GM19395 (cell line): ENCODE measurements around the gene PLA2G4D.
"Not testable (repeated sequence)": the region's sequence is repeated elsewhere in the genome, so short reads cannot be mapped to it uniquely, and the experiment has no call there.

ENCODE experiments used
- ATAC-seq: cut with Tn5 transposase; IDR thresholded peaks from one replicate; pipeline ENCODE4 v1.9.1; 2021; ENCODE audit warnings: mild to moderate bottlenecking, moderate library complexity; ENCODE audit not compliant: unreplicated experiment

The PLA2G4D gene

DNA sequence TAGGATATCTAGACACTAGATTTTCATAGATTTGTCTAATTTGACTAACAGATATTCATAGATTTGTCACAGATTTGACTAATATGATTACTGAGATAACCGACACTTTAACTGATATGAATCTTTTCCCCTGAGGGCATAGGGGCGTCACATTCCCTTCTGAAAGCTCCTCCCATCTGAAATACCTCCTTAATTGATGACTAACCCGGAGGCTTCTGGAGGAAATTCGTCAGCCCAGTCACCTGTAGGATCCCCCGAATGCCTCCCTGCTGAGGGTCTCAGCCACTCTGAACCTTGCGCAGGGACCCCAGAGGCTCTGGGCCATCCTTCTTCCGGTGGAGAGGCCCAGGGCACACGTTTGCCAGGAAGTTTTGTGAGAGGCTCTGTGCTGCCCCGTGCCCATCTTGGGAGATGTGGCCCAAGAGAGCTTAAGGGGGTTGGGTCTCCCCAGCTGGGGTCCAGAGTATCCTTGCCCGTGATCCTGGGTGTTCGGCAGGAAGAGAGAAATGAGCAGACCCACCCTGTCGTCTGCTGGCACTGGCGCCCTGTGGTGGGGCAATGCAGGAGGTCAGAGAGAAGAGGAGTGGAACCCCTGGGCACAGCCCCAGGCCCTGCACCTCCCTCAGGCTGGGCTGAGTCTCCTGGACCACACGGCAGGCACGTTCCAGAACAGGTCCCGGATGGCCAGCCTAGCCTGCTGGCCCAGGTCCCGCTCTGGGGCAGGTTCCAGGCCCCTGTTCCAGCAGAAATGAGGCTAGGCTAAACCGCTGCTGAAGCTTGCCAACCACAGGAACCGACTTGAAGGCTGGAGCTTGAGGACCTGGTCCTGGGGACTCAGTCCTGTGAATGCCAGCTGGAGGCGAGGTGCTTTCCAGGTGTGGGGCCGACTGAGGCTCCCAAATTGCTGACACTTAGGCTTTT lies 1.7 kb downstream of the PLA2G4D start:
- ATAC-seq = no peak

DNA sequence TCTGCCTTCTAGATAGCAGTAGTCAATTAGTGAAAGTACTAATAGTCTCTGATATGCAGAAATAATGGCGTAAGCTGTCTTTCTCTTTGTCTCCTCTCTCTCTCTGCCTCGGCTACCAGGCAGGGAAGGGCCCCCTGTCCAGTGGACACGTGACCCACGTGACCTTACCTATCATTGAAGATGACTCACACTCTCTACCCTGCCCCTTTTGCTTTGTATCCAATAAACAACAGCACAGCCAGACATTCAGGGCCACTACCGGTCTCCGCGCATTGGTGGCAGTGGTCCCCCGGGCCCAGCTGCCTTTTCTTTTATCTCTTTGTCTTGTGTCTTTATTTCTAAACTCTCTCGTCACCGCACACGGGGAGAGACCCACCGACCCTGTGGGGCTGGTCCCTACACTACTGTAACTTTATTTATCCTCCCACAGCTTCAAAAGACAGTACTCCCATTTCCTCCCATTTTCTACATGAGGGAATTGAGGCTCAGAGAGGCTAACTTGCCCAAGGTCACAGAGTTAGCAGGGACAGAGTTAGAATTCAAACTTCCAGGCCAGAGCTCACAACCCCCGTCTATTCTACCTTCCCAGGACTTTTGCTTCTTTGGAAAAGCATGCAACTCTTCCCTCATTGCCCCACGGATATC lies 2.5 kb downstream of the PLA2G4D start:
- ATAC-seq = not testable (repeated sequence)

DNA sequence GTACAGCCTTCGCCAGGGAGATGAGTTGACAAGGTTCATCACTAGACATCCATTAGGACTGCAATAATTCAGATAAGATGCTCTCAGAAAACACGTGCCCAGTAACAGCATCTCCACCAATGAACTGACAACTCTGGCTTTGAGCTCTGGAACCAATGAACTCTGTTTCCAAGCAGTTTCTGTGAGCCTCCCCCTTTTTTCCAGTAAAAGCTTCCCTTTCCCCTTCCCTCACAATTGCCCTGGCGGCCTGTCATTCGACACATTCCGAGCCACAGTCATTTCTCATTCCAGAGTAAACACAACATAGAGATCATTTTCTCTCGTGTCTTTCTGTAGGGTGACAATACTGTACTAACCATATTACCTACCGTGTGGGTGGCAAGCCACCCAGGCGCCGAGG lies 3.6 kb downstream of the PLA2G4D start:
- no peak for ATAC-seq

DNA sequence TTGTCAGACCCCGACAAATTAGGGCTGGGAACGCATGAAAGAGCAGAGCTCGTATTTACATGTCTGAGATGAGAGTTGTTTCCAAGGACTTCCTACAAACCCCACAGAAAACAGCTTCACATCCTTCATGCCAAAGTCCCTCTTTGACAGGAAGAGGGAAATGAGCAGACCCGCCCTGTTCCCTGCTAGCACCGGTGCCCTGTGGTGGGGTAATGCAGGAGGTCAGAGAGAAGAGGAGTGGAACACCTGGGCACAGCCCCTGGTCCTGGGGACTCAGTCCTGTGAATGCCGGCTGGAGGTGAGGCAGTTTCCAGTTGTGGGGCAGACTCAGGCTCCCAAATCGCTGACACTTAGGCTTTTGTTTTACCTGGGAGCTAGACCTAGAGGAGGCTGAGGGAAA lies 4.0 kb downstream of the PLA2G4D start:
- no peak for ATAC-seq

DNA sequence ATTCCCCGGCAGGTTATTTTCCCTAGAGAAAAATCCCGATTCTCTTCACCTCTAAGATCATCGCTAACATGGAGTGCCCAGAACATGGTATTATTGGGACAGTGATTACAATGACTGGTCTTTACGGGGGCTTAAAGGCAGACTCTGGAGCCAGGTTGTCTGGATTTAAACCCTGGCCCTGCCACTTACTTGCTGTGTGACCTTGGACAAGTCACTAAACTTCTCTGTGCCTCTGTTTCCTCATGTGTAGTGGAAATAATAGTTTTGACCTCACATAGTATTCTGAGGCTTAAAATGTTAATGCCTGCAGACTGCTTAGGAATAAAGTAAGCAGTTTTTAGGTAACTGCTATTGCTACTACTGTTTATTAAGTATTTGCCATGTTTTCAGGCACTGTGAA lies 4.4 kb downstream of the PLA2G4D start:
- no peak for ATAC-seq

DNA sequence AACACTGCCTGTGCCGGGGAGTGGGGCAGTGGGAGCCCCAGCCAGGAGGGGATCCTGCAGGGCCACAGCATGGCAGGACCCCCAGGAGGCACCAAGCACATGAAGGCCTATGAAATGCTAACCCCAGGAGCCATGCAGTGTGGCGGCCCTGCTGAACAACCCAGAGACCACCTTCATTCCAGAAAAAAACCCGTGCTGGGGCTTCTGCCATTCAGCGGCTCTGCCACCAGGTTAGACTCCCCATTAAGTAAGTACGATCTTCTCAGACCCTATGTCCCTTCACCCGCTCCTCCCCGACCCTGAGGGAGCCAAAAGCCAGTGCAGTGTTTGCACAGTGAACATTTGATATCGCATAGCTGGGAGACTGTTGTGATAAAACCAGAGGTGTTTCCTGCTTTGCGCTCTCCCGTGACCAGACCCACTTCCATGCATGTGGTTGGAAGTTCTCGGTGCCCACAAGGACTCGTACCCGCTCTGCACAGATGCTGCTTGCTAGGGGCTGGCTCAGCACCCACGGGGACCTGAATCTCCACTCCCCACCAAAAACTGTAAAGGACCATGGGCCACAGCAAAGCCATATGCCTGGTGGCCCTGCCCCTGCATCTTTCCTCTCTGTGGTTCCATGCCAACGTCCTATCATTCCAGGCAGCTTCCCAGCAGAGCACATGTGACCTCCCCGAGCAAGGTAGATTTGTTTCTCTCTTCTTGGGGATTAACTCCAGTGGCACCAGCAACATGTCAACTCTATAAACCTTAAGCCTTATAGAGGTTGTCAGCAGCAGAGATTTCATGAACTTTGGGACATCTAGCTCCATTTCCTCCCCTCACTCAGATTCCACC lies 5.3 kb downstream of the PLA2G4D start:
- no peak for ATAC-seq

DNA sequence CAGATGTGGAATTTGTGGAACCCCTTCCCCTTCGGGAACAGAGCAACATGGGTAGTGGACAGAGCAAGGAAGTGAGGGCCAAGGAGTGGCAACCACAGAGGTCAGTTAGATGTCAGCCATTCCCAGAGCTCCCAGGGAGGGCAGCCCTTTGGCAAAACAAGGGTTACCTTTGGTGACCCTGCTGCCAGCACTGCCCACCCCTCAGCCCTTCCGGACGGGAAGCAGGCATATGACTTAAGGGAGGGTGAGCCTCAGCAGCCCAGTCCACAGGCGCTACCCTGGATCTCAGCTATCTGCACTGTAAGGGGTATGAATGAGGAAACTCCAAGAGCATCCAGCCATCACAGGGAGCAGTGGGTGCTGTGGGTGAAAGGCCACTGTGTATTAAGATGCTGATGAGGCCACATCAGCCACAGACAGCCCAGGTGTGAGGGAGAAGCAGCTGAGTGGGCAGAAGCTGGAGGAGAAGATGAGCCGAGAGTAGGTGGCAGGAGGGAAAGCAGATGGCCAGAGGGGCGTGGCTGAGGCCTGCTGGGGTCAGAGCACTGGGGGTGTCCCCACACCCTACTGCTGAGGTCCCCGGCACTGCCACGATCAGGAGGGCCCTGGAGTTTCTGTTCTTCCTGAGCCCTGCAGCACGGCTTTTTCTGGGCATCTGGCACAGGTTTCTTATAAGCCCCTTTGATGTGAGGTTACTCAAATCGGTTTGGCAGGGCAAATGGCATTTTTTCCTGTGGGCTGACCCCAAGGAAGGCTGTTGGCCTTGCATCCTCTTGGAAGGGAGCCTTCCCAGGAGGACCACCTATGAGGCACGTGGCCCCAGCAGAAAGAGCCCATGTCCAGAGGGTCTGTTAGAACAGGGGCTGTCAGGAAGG lies 6.2 kb downstream of the PLA2G4D start:
- ATAC-seq = no peak

DNA sequence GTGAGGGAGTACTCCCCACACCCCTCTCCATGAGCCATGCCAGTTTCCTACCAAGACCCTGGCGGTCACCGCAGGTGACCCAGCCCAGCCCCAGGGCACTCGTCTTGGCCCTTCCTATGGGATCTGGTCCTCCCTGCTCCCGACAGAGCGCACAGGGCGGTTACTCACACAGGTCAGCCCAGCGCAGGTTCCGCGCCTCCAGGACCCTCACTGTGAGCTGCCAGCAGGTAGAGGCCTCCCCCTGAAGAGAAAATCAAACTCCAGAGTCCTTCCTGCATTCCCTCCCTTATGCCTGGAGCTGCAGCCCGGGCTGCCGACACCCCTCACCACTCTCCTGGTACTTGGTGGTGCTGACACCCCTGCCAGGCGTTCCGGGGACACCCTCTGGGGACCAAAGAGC lies 6.9 kb downstream of the PLA2G4D start:
- ATAC-seq = no peak

DNA sequence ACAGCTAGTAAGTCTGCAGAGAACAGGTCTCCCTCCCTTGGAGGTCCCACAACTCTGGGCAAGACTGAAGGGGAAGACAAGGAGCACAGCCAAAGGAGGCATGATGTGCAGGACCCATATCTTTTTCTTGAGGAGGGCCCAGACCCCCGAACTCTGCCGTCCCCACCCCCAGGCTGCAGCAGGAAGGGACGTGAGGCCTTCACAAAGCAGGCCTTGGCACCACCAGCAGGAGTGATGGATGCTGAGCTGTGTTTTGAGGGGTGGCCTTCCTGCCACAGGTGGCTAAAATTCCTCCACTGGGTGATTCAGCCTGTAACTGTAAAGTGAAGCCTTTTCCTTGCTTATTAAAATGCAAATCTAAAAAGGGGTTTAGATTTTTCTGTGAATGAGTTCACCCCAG lies 8.6 kb downstream of the PLA2G4D start:
- ATAC-seq = no peak

DNA sequence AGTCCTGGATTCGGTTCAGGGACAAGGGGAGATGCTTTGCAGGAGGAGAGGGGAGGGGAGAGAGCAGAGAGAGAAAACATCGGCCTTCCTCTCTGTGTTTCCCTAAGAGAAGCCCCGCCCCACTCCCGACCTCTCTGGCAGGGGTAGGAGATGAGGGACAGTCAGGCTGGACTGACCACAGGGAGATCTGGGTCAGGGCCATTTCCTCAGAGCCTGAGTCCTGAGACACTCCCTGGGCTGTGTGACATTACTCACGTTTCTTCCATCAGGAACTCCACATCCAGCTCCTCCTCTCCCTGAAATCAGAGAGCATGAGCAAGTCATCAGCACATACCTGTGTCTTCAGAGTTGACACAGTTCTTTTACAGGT lies 9.1 kb downstream of the PLA2G4D start:
- ATAC-seq = no peak

DNA sequence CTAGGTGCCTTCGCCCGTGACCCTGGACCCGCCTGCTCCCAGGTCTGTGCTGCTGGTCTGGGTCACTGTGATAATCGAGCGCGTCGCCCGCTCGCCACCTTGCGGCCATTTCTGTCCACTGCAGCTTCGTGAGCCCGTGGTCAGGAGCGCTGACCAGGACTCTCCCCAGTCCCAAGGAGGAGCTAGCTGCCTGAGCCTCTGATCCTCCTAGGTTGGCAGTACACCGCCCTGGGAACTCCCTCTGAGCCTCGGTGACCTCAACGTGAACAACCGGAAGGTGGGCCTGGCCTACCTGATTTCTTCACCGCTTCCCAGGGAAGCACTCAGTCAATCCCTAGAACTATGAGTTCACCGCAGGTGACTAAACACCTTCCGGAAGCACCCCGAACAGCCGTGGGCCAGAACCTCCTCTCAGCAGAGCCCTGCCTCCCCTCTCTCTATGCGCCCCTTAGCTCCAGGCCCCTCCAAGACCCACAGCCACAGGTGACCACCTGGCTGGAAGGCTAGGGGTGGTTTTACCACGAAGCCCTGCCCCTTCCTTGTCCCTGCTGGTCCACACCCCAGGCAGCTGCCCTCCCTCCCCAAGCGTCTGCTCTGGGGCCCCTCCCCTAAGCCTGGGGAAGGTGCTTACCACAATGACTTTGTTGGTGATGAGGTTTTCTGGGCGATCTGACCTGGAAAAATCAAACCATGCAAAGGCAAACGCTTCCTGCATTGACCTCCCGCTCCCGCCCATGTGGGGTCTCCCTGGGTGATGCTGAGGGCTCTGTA lies 9.7 kb downstream of the PLA2G4D start:
- no peak for ATAC-seq

DNA sequence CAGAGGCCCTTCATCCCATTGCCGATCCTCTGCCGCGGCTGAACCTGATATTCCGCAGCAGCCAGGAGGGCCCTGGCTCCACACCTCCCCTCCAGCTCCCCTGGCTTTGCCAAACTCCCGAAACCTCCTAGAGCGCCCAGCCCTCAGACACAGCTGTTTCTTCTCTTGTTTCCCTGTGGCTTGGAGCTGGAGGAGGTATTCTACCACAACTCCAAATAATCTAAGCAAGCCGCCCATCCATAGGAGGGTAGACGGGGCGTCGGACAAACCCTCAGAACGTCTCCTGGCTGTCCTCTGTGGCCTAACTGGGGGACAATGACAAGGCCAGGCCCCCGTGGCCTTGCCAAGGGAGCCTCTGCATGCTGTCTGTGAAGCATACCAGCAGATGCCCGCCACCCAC lies 10.4 kb downstream of the PLA2G4D start:
- no peak for ATAC-seq

DNA sequence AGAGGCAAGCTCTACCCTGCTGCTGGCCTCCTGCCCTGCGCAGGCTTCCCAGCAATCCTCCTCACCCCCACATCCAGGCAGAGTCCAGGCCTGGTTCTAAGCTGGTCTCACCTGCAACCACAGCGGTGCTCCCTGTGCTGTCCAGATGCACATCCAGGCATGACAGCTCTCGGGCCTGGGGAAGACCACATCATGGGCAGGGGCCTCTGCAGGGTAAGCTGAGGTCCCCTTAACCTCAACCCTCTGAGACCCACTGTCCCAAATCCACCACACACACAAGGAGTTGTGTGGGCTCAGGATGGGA lies 10.8 kb downstream of the PLA2G4D start:
- no peak for ATAC-seq

DNA sequence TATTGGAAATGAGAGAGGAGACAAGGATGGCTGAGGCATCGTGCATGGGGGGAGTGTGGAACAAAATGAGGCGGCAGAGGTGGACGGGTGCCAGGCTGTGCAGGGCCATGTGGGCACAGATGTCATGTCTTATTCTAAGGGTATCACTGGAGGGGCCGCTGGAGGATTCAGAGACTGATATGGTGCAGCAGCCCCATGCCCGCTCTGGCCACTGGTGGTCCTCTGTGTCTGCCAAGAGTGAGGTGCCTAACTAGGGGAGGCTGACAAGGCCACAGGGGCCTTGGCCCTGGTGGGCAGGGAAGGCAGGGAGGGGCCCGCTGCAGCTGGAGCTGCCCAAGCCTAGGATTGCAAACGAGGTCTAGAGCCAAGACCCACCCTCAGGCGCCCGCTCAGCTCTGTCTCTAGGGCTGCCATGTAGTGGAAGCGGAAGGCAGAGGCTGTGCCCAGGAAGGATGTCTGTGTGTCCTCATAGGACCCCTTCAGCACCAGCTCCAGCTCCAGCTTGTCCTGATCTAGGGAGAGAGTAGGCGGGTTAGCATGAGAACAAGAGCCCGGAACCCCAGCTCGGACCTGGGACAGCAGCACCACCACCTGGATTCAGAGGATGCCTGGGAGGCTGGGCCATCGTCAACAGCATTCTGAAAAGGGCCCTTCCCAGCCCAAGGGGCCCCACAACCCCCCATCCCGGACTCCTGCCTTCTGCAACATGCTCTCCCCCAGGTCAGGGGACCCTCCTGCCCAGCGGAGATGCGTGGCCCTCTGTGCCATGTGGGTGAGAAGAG lies 11.3 kb downstream of the PLA2G4D start:
- ATAC-seq = no peak

DNA sequence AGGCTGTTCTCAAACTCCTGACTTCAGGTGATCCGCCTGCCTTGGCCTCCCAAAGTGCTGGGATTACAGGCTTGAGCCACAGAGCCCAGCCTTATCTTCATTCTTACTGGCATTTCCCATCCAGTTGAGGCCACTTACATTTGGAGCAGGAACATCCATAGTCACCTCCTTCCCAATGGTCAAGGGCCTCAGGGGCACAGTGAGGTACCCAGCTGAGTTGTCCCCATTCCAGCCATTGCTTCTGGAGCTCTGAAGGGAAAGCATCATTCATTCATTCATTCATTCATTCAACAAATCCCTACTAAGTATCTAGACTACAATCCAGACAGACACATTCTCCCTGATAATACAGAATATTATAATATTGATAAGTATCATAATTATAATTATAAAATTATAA lies 12.2 kb downstream of the PLA2G4D start:
- no peak for ATAC-seq

DNA sequence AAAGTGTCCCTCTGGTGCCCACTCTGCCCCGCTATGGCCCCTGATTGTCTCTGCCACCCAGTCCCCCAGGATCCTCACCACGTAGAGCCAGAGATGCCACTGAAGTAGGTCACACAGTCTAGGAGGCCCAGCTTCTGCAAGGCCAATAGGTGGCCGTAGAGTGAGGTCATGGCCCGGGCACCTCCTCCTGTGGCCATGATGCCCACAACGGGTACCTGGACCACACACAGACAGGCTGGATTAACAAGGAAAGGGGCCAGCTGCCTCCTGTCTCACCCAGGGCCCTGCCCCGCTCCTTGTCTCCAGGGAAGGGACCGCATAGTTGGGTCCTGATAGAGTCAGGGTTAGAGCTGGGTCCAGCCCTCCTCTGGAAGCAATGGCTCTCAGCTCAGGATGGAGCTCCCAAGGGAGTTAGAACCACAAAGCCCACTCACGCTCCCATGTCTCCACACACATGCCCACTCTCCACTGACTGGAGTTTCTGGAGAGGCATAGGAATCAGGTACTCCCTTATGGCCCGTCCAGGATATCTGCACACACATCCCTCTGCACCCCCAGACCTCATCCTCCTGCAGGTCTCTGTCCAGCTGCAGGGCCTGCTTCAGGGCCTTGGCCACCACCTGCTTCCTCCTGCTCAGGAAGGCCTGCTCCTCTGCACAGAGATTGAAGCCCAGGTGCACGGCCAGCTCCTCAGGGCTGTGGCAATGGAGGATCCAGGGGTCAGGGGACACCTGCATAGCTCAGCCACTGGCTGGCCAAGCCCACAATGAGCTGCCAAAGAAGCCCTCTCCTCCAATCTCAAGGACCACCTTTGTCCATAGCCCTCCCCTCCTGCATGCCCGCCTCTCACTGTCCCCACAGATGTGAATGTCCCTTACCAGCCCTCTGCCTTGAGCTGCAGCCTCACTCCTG lies 13.2 kb downstream of the PLA2G4D start:
- ATAC-seq = no peak

DNA sequence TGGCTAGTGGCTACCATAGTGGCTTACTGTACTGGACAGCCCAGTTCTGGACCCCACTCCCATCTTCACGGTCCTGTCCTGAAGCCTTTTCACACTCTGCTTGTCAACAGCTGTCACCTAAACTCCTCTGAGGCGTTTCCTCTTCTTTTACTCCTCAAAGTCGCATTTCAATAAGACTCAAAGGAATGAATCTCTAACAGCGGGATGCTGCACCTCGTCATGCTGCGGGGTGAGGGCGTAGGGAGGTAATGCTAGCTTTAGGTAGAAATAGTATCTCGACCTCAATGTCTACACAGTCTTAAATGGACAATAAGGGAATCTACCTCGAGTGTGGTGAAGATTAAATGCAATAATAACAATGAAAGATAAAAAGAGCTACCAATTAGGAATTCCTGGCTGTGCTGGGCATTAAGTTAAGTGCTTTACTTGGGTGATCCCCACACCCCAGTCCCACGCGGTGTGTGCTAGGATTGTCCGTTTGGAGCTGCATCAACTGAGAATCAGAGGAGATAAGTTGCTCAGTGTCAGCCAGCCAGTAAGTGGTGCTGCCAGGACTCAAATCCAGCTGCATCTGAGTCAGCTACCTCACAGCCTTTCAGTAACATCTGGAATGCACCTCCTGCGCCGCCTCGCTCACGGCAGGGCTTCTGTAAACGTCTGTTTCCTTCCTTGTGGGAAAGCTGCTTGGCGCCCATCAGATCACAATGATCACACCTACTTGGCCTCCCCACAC lies 14.0 kb downstream of the PLA2G4D start:
- no peak for ATAC-seq
